Stimulated activated effector memory CD8-positive, alpha-beta T cell treated with anti-CD3 and anti-CD28 coated beads, Interleukin-12 subunit alpha, Interleukin-12 subunit beta, amount 100 ng/mL, for 72 hours (primary cell): Measurements from ENCODE around the gene OR2AT4.

Experiments
- ATAC-seq: fragments of 150-1000 bp; cut with Tn5 transposase; 2 replicates; pipeline ENCODE4 v1.10.0; 2021
- DNase-seq, 2 donors: peaks; one replicate each; pipeline ENCODE4 v3.0.0; 2021 to 2022; ENCODE audit warnings: low spot score in 2 of 2
- H3K27ac Mint-ChIP-seq: one replicate; pipeline ENCODE4 v1.8.0; 2022; ENCODE audit warnings: mild to moderate bottlenecking, mixed read lengths
- H3K36me3 Mint-ChIP-seq: one replicate; pipeline ENCODE4 v1.8.0; 2022; ENCODE audit warnings: mild to moderate bottlenecking, mixed read lengths
- H3K4me1 Mint-ChIP-seq: one replicate; pipeline ENCODE4 v1.8.0; 2022; ENCODE audit warnings: mixed read lengths
- H3K4me3 Mint-ChIP-seq: one replicate; pipeline ENCODE4 v1.8.0; 2022; ENCODE audit warnings: mild to moderate bottlenecking, mixed read lengths
- H3K9me3 Mint-ChIP-seq: one replicate; pipeline ENCODE4 v1.8.0; 2022; ENCODE audit warnings: mixed read lengths

Gene OR2AT4

GRCh38 chr11:75096456-75097172, at the start of gene OR2AT4:
OR2AT4 (minus strand) TSS chr11:75096876.
- Mint-ChIP-seq H3K36me3 (no peaks in the 10 kb centered on the region), H3K9me3 (peaks cover 1% of the 10 kb centered on the region), H3K27ac (peak within 1 kb of the TSS; percentile 20), H3K4me3 (no peak within 1 kb of the TSS), H3K4me1 (peaks cover 12% of the 10 kb centered on the region)
- DNase-seq (no peak), ATAC-seq (no peak)

- ATAC-seq (no peak), DNase-seq (no peak)
- no peaks in the 10 kb centered on the region for H3K36me3 Mint-ChIP-seq
- no peaks in the 10 kb centered on the region for H3K9me3 Mint-ChIP-seq
- peak overlapping the region; percentile 50 for H3K27ac Mint-ChIP-seq
- no peak overlapping the region for H3K4me3 Mint-ChIP-seq
- H3K4me1 Mint-ChIP-seq: peaks cover 40% of the 10 kb centered on the region
Measured at GRCh38 chr11:75145972-75146519, 49.4 kb upstream of the OR2AT4 start.

- DNase-seq (no peak), ATAC-seq (no peak)
- Mint-ChIP-seq H3K27ac (peak overlapping the region; percentile 50), H3K36me3 (no peaks in the 10 kb centered on the region), H3K9me3 (no peaks in the 10 kb centered on the region), H3K4me1 (peaks cover 46% of the 10 kb centered on the region), H3K4me3 (no peak overlapping the region)
Measured at GRCh38 chr11:75145196-75145971, 48.7 kb upstream of the OR2AT4 start.

GRCh38 chr11:75144716-75145014, 48.0 kb upstream of the OR2AT4 start:
- no peak overlapping the region for H3K4me3 Mint-ChIP-seq
- H3K4me1 Mint-ChIP-seq: peaks cover 47% of the 10 kb centered on the region
- H3K36me3 Mint-ChIP-seq: no peaks in the 10 kb centered on the region
- no peak overlapping the region for H3K27ac Mint-ChIP-seq
- DNase-seq (no peak), ATAC-seq (no peak)
- no peaks in the 10 kb centered on the region for H3K9me3 Mint-ChIP-seq

GRCh38 chr11:75143420-75143731, 46.7 kb upstream of the OR2AT4 start:
- Mint-ChIP-seq H3K4me1 (peaks cover 47% of the 10 kb centered on the region), H3K36me3 (no peaks in the 10 kb centered on the region), H3K27ac (peak overlapping the region; percentile 71), H3K4me3 (peak overlapping the region; percentile 49), H3K9me3 (no peaks in the 10 kb centered on the region)
- DNase-seq: no peak
- ATAC-seq: no peak

- Mint-ChIP-seq H3K9me3 (no peaks in the 10 kb centered on the region), H3K27ac (peak overlapping the region; percentile 71), H3K4me1 (peaks cover 42% of the 10 kb centered on the region), H3K4me3 (peak overlapping the region; percentile 49), H3K36me3 (no peaks in the 10 kb centered on the region)
- ATAC-seq: peak; percentile 91
- peak; percentile 50 to 81 for DNase-seq
Measured at GRCh38 chr11:75142714-75143419, 46.2 kb upstream of the OR2AT4 start.

- H3K27ac Mint-ChIP-seq: peak overlapping the region; percentile 9
- no peak for DNase-seq
Measured at GRCh38 chr11:75141166-75141565, 44.5 kb upstream of the OR2AT4 start.

GRCh38 chr11:75140269-75141138, 43.8 kb upstream of the OR2AT4 start:
- H3K4me1 Mint-ChIP-seq: peaks cover 38% of the 10 kb centered on the region
- H3K36me3 Mint-ChIP-seq: no peaks in the 10 kb centered on the region
- DNase-seq (peak; percentile 82 to 89), ATAC-seq (peak; percentile 64)
- H3K9me3 Mint-ChIP-seq: no peaks in the 10 kb centered on the region
- H3K4me3 Mint-ChIP-seq: no peak overlapping the region
- peak overlapping the region; percentile 9 for H3K27ac Mint-ChIP-seq

More at GRCh38 chr11:75141166-75141565, 44.5 kb upstream of the OR2AT4 start:
- ATAC-seq: no peak
- Mint-ChIP-seq H3K36me3 (no peaks in the 10 kb centered on the region), H3K9me3 (no peaks in the 10 kb centered on the region), H3K4me3 (no peak overlapping the region), H3K4me1 (peaks cover 38% of the 10 kb centered on the region)

GRCh38 chr11:75135651-75136050, 39.0 kb upstream of the OR2AT4 start:
- Mint-ChIP-seq H3K4me1 (peaks cover 3% of the 10 kb centered on the region), H3K36me3 (no peaks in the 10 kb centered on the region), H3K9me3 (no peaks in the 10 kb centered on the region), H3K4me3 (no peak overlapping the region), H3K27ac (no peak overlapping the region)
- ATAC-seq: no peak
- DNase-seq: peak in 1 of 2 donors; percentile 15

GRCh38 chr11:75135021-75135650, 38.5 kb upstream of the OR2AT4 start:
- no peaks in the 10 kb centered on the region for H3K36me3 Mint-ChIP-seq
- H3K4me1 Mint-ChIP-seq: no peaks in the 10 kb centered on the region
- no peak overlapping the region for H3K4me3 Mint-ChIP-seq
- H3K27ac Mint-ChIP-seq: no peak overlapping the region
- ATAC-seq: no peak
- DNase-seq: peak in 1 of 2 donors; percentile 35
- H3K9me3 Mint-ChIP-seq: no peaks in the 10 kb centered on the region

- H3K4me3 Mint-ChIP-seq: no peak overlapping the region
- H3K9me3 Mint-ChIP-seq: no peaks in the 10 kb centered on the region
- no peaks in the 10 kb centered on the region for H3K4me1 Mint-ChIP-seq
- no peak overlapping the region for H3K27ac Mint-ChIP-seq
- H3K36me3 Mint-ChIP-seq: no peaks in the 10 kb centered on the region
- DNase-seq (peak in 1 of 2 donors; percentile 8), ATAC-seq (no peak)
Measured at GRCh38 chr11:75133976-75134375, 37.3 kb upstream of the OR2AT4 start.

GRCh38 chr11:75132080-75132479, 35.4 kb upstream of the OR2AT4 start:
- Mint-ChIP-seq H3K27ac (no peak overlapping the region), H3K4me1 (no peaks in the 10 kb centered on the region), H3K4me3 (no peak overlapping the region), H3K9me3 (no peaks in the 10 kb centered on the region), H3K36me3 (no peaks in the 10 kb centered on the region)
- DNase-seq: no peak
- no peak for ATAC-seq

- H3K4me1 Mint-ChIP-seq: no peaks in the 10 kb centered on the region
- no peak for ATAC-seq
- no peak overlapping the region for H3K4me3 Mint-ChIP-seq
- no peaks in the 10 kb centered on the region for H3K9me3 Mint-ChIP-seq
- H3K27ac Mint-ChIP-seq: no peak overlapping the region
- no peak for DNase-seq
- no peaks in the 10 kb centered on the region for H3K36me3 Mint-ChIP-seq
Measured at GRCh38 chr11:75126564-75126963, 29.9 kb upstream of the OR2AT4 start.

GRCh38 chr11:75118577-75118976, 21.9 kb upstream of the OR2AT4 start:
- ATAC-seq: no peak
- no peak overlapping the region for H3K4me3 Mint-ChIP-seq

More at GRCh38 chr11:75118577-75118976, 21.9 kb upstream of the OR2AT4 start:
- Mint-ChIP-seq H3K9me3 (peaks cover 9% of the 10 kb centered on the region), H3K36me3 (no peaks in the 10 kb centered on the region), H3K27ac (no peak overlapping the region), H3K4me1 (no peaks in the 10 kb centered on the region)
- no peak for DNase-seq
